ENCODE results near the gene IGF2BP2.
"Not testable (repeated sequence)": the region's sequence is repeated elsewhere in the genome, so short reads cannot be mapped to it uniquely, and the experiment has no call there.

Gene IGF2BP2

GRCh38 chr3:185708392-185708791 is 116.5 kb downstream of the IGF2BP2 start:
- no peak for DNase-seq

- no peak for DNase-seq
Measured at GRCh38 chr3:185705498-185705897, 119.3 kb downstream of the IGF2BP2 start.

- peak in 1 of 2 experiments; percentile 27 for DNase-seq
Measured at GRCh38 chr3:185702262-185703225, 122.3 kb downstream of the IGF2BP2 start.

- DNase-seq: no peak
Measured at GRCh38 chr3:185701611-185702261, 123.1 kb downstream of the IGF2BP2 start.

GRCh38 chr3:185699927-185700326 is 124.9 kb downstream of the IGF2BP2 start:
- no peak for DNase-seq

- DNase-seq: not testable (repeated sequence)
Measured at GRCh38 chr3:185697228-185697627, 127.6 kb downstream of the IGF2BP2 start.

- DNase-seq: no peak
Measured at GRCh38 chr3:185696039-185696438, 128.8 kb downstream of the IGF2BP2 start.

GRCh38 chr3:185693985-185694653 is 130.7 kb downstream of the IGF2BP2 start:
- DNase-seq: no peak

GRCh38 chr3:185691622-185692021 is 133.2 kb downstream of the IGF2BP2 start:
- no peak for DNase-seq

GRCh38 chr3:185687271-185687878 is 137.5 kb downstream of the IGF2BP2 start:
- DNase-seq: no peak

- DNase-seq: no peak
Measured at GRCh38 chr3:185685231-185686035, 139.4 kb downstream of the IGF2BP2 start.

- DNase-seq: no peak
Measured at GRCh38 chr3:185680231-185680630, 144.6 kb downstream of the IGF2BP2 start.

GRCh38 chr3:185678027-185678426 is 146.8 kb downstream of the IGF2BP2 start:
- DNase-seq: no peak

GRCh38 chr3:185677146-185677829 is 147.6 kb downstream of the IGF2BP2 start:
- DNase-seq: peak; percentile 82 to 84

GRCh38 chr3:185667574-185667973 is 157.3 kb downstream of the IGF2BP2 start:
- no peak for DNase-seq

- DNase-seq: no peak
Measured at GRCh38 chr3:185663929-185664328, 160.9 kb downstream of the IGF2BP2 start.

GRCh38 chr3:185661772-185662171 is 163.1 kb downstream of the IGF2BP2 start:
- DNase-seq: no peak

- DNase-seq: not testable (repeated sequence)
Measured at GRCh38 chr3:185661296-185661695, 163.5 kb downstream of the IGF2BP2 start.

- peak; percentile 79 to 92 for DNase-seq
Measured at GRCh38 chr3:185659942-185660921, 164.6 kb downstream of the IGF2BP2 start.

- DNase-seq: no peak
Measured at GRCh38 chr3:185658943-185659342, 165.9 kb downstream of the IGF2BP2 start.
